MCF 10A (cell line): ENCODE measurements around the gene LRG1. TPM values are rescaled to one million over a fixed set of nuclear protein-coding genes. Genes with fewer than 3 reads are reported as not detected.

Source experiments
- BruUV-seq: library from RNA; stranded (reverse); fragments of 400-500 nt; replicated peaks from 2 replicates; lab custom pipeline; 2021; lab: Mats Ljungman, UMichigan
- CTCF ChIA-PET: fragments of 300-600 bp; sonication (Branson Sonifier 250); formaldehyde crosslinking; extraction: SDS; loops from one replicate; lab custom pipeline; 2021; ENCODE audit warnings: antibody characterized with exemption, inconsistent platforms; lab: Yijun Ruan, JAX
- POLR2A ChIA-PET: fragments of 300-600, 350-650 bp; sonication (Branson Sonifier 250); formaldehyde crosslinking; extraction: SDS; loops from one replicate; lab custom pipeline; 2020; ENCODE audit warnings: antibody characterized with exemption, inconsistent platforms; lab: Yijun Ruan, JAX
- DNase-seq: peaks from one replicate; pipeline ENCODE4 v3.0.0-alpha.2; 2018; ENCODE audit not compliant: unreplicated experiment
- H3K27ac Mint-ChIP-seq: one replicate; pipeline ENCODE4 v1.8.0; 2022; ENCODE audit warnings: mild to moderate bottlenecking, low read depth, mixed read lengths; ENCODE audit not compliant: unreplicated experiment
- H3K27me3 Mint-ChIP-seq: one replicate; pipeline ENCODE4 v1.8.0; 2022; ENCODE audit warnings: mixed read lengths; ENCODE audit not compliant: insufficient read depth, unreplicated experiment
- H3K36me3 Mint-ChIP-seq: one replicate; pipeline ENCODE4 v1.8.0; 2022; ENCODE audit warnings: mild to moderate bottlenecking, moderate library complexity, mixed read lengths; ENCODE audit not compliant: insufficient read depth, unreplicated experiment
- H3K4me1 Mint-ChIP-seq: one replicate; pipeline ENCODE4 v1.8.0; 2022; ENCODE audit warnings: mixed read lengths; ENCODE audit not compliant: insufficient read depth, unreplicated experiment
- H3K4me3 Mint-ChIP-seq: one replicate; pipeline ENCODE4 v1.8.0; 2022; ENCODE audit warnings: mild to moderate bottlenecking, moderate library complexity, mixed read lengths; ENCODE audit not compliant: unreplicated experiment
- H3K9me3 Mint-ChIP-seq: one replicate; pipeline ENCODE4 v1.8.0; 2022; ENCODE audit warnings: mixed read lengths; ENCODE audit not compliant: unreplicated experiment
- intact Hi-C: fragments of 100-400 bp; cut with micrococcal nuclease; formaldehyde crosslinking; loops from 2 replicates; pipeline ENCODE4 v1.14.1; 2022
- total RNA-seq: library from RNA; stranded (reverse); gene quantifications from 2 replicates; pipeline ENCODE4 v1.2.3, GENCODE V29; 2022
- TF ChIP-seq, protein P1 (sequence below): fragments of 200-600 bp; IDR thresholded peaks from one replicate; pipeline ENCODE4 v1.8.0; 2022; ENCODE audit warnings: antibody characterized with exemption, mild to moderate bottlenecking; ENCODE audit not compliant: unreplicated experiment

LRG1 gene
- total RNA-seq, 1 experiment from 2014 or later, result 0.33 TPM

DNA sequence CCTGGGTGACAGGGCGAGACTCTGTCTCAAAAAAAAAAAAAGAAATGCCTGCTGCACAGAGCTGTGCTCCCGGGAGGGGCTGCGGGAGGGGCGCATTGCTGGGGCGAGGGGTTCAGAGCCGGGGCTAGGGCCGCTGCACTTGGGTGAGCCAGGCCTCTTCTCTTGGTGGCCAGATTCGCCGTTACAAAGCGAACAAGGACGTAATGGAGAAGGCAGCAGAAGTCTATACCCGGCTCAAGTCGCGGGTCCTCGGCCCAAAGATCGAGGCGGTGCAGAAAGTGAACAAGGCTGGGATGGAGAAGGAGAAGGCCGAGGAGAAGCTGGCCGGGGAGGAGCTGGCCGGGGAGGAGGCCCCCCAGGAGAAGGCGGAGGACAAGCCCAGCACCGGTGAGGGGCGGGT is 40.5 kb downstream of the LRG1 start:
- Mint-ChIP-seq H3K9me3 (no peaks in the 10 kb centered on the region), H3K4me3 (no peak overlapping the region), H3K27me3 (no peaks in the 10 kb centered on the region), H3K4me1 (no peaks in the 10 kb centered on the region), H3K27ac (no peak overlapping the region), H3K36me3 (peaks cover 43% of the 10 kb centered on the region)
- BruUV-seq, result no TSS peak
- TF ChIP-seq, protein P1, sequence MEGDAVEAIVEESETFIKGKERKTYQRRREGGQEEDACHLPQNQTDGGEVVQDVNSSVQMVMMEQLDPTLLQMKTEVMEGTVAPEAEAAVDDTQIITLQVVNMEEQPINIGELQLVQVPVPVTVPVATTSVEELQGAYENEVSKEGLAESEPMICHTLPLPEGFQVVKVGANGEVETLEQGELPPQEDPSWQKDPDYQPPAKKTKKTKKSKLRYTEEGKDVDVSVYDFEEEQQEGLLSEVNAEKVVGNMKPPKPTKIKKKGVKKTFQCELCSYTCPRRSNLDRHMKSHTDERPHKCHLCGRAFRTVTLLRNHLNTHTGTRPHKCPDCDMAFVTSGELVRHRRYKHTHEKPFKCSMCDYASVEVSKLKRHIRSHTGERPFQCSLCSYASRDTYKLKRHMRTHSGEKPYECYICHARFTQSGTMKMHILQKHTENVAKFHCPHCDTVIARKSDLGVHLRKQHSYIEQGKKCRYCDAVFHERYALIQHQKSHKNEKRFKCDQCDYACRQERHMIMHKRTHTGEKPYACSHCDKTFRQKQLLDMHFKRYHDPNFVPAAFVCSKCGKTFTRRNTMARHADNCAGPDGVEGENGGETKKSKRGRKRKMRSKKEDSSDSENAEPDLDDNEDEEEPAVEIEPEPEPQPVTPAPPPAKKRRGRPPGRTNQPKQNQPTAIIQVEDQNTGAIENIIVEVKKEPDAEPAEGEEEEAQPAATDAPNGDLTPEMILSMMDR, result no peak
- DNase-seq, result no peak
- POLR2A ChIA-PET, result no interaction called here
- CTCF ChIA-PET, result interaction anchor here (1.4 kb wide), 1 partner anchor 24 kb away, joined by 6 read pairs; no protein-coding TSS in a partner anchor
- intact Hi-C loops, result no loop called here

DNA sequence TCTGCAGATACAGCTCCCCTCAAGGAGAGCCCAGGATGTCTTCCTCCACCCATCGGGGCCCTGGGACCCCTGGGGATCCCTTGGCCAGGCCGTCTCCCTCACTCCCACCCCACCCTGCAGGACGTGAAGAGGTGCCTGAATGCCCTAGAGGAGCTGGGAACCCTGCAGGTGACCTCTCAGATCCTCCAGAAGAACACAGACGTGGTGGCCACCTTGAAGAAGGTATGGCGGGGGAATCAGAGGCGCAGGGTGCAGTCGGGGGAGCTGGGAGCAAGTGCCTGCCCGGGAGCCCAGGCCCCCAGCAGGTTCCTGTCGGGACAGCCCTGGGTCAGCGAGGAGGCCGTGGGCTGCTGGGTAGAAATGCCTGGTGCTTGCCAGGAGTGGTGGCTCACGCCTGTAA is 41.1 kb downstream of the LRG1 start:
- Mint-ChIP-seq H3K4me3 (no peak overlapping the region), H3K4me1 (no peaks in the 10 kb centered on the region), H3K9me3 (no peaks in the 10 kb centered on the region), H3K27ac (no peak overlapping the region), H3K36me3 (peaks cover 43% of the 10 kb centered on the region), H3K27me3 (no peaks in the 10 kb centered on the region)
- TF ChIP-seq, protein P1, result no peak
- intact Hi-C loops, result no loop called here
- CTCF ChIA-PET, result interaction anchor here (0.6 to 1.4 kb wide), 2 partner anchors 9 to 24 kb away, joined by 3 to 6 read pairs; no protein-coding TSS in a partner anchor
- no peak for DNase-seq
- BruUV-seq, result no TSS peak
- POLR2A ChIA-PET, result interaction anchor here (0.6 to 0.8 kb wide), 2 partner anchors 26 to 43 kb away, joined by 3 read pairs; no protein-coding TSS in a partner anchor

DNA sequence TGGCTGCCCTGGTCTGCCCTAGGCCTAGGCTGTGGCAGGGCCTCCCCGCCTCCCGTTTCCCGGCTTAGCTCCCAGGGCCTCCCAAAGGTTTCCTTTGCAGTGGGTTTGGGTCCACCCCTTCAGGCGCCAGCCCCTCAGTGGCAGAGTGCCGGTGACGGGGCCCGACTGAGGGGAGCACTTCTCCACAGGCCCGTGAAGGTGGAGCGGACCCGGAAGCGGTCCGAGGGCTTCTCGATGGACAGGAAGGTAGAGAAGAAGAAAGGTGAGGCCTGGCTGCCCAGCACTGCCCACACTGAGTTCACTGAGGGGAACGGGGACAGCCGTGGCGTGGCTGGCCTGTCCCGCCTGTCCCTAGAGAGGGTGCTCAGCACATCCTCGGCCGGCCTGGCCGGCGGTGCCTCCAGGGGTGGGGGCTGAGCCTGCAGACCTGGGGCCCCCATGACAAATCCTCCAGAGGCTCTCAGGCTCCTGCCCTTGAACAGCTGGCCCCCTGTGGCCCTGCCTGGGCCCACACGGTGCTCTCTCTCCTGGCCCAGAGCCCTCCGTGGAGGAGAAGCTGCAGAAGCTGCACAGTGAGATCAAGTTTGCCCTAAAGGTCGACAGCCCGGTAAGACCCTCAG is 42.0 kb downstream of the LRG1 start:
- DNase-seq, result no peak
- H3K27me3 Mint-ChIP-seq, result no peaks in the 10 kb centered on the region
- no peak overlapping the region for H3K27ac Mint-ChIP-seq
- ChIA-PET CTCF (interaction anchor here (0.6 to 1.4 kb wide), 2 partner anchors 8 to 25 kb away, joined by 3 to 6 read pairs; no protein-coding TSS in a partner anchor), POLR2A (interaction anchor here (0.6 kb wide), 1 partner anchor 25 kb away, joined by 3 read pairs; no protein-coding TSS in a partner anchor)
- intact Hi-C loops, result no loop called here
- H3K9me3 Mint-ChIP-seq, result no peaks in the 10 kb centered on the region
- BruUV-seq, result no TSS peak
- no peak overlapping the region for H3K4me3 Mint-ChIP-seq
- TF ChIP-seq, protein P1, result no peak
- H3K4me1 Mint-ChIP-seq, result no peaks in the 10 kb centered on the region
- H3K36me3 Mint-ChIP-seq, result peaks cover 43% of the 10 kb centered on the region

DNA sequence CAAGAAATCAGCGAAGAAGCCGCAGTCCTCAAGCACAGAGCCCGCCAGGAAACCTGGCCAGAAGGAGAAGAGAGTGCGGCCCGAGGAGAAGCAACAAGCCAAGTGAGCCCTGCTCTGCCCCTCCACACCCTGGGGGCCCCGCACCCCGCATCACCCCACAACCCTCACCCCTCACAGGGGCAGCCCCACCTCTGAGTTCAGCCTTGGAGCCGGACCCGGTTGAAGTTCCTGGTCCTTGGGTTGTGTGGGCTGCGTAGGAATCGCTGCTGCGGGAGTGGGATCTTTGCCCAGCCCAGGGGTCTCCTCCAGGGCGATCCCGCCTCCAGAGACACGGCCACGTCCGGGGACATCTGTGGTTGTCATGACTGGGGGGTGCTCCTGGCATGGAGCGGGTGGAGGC is 43.5 kb downstream of the LRG1 start:
- no peaks in the 10 kb centered on the region for H3K4me1 Mint-ChIP-seq
- POLR2A ChIA-PET, result interaction anchor here (1.2 kb wide), 1 partner anchor 13 kb away, joined by 3 read pairs; no protein-coding TSS in a partner anchor
- no peaks in the 10 kb centered on the region for H3K9me3 Mint-ChIP-seq
- no peak for DNase-seq
- intact Hi-C loops, result no loop called here
- peaks cover 43% of the 10 kb centered on the region for H3K36me3 Mint-ChIP-seq
- CTCF ChIA-PET, result interaction anchor here (0.6 to 2.4 kb wide), 5 partner anchors 8 to 188 kb away, joined by 5 to 9 read pairs (median 5); no protein-coding TSS in a partner anchor
- no peak overlapping the region for H3K27ac Mint-ChIP-seq
- no peak overlapping the region for H3K4me3 Mint-ChIP-seq
- TF ChIP-seq, protein P1, result no peak
- no TSS peak for BruUV-seq
- H3K27me3 Mint-ChIP-seq, result no peaks in the 10 kb centered on the region
